IMR-90 (cell line): Measurements from ENCODE around the gene ERC2. TPM values are rescaled to one million over a fixed set of nuclear protein-coding genes. Genes with fewer than 3 reads are reported as not detected.

Experiments used
- ATAC-seq: fragments of 200-7000 bp; cut with Tn5 transposase; 2 replicates; pipeline ENCODE4 v1.9.1; 2020; ENCODE audit warnings: low read depth, mild to moderate bottlenecking, moderate library complexity
- BruUV-seq: library from RNA; stranded (reverse); fragments of 400-500 nt; replicated peaks from 2 replicates; lab custom pipeline; 2021; lab: Mats Ljungman, UMichigan
- CTCF ChIA-PET: fragments of 300-600 bp; formaldehyde crosslinking; extraction: SDS; loops from one replicate; lab custom pipeline; 2021; ENCODE audit warnings: antibody characterized with exemption; lab: Yijun Ruan, JAX
- POLR2A ChIA-PET: fragments of 300-600 bp; sonication (Branson Sonifier 250); formaldehyde crosslinking; loops from one replicate; lab custom pipeline; 2022; ENCODE audit warnings: antibody characterized with exemption; ENCODE audit not compliant: unreplicated experiment; lab: Charles Lee
- DNase-seq: peaks from one replicate; pipeline ENCODE4 v3.0.0; 2013
- H2AFZ ChIP-seq: replicated peaks from 2 replicates; pipeline ENCODE3; 2013; ENCODE audit warnings: low read length, mild to moderate bottlenecking; ENCODE audit not compliant: poor library complexity
- H2AK5ac ChIP-seq: 2 replicates; pipeline ENCODE4 v1.6.1; 2013; ENCODE audit warnings: low read depth, low read length, inconsistent platforms
- H2AK9ac ChIP-seq: replicated peaks from 2 replicates; pipeline ENCODE3; 2013; ENCODE audit warnings: mild to moderate bottlenecking, low read depth, low read length, moderate library complexity; ENCODE audit not compliant: poor library complexity
- H2BK120ac ChIP-seq: 2 replicates; pipeline ENCODE4 v1.6.1; 2013; ENCODE audit warnings: low read depth, low read length, inconsistent platforms
- H2BK15ac ChIP-seq: 3 replicates; pipeline ENCODE4 v1.6.1; 2013; ENCODE audit warnings: low read depth, low read length, inconsistent platforms
- H2BK20ac ChIP-seq: 2 replicates; pipeline ENCODE4 v1.6.1; 2013; ENCODE audit warnings: low read depth, mild to moderate bottlenecking, inconsistent platforms, low read length, moderate library complexity
- H2BK5ac ChIP-seq: 2 replicates; pipeline ENCODE4 v1.6.1; 2013; ENCODE audit warnings: mild to moderate bottlenecking, low read depth, low read length, inconsistent platforms; ENCODE audit not compliant: poor library complexity, severe bottlenecking
- H3K14ac ChIP-seq: replicated peaks from 2 replicates; pipeline ENCODE4 v1.6.1; 2013; ENCODE audit warnings: low read depth, low read length, inconsistent platforms
- H3K18ac ChIP-seq: 2 replicates; pipeline ENCODE4 v1.6.1; 2013; ENCODE audit warnings: low read depth, low read length, control low read depth
- H3K23ac ChIP-seq: 2 replicates; pipeline ENCODE4 v1.6.1; 2013; ENCODE audit warnings: low read depth, low read length, inconsistent platforms
- H3K27ac ChIP-seq: 2 replicates; pipeline ENCODE4 v1.5.1; 2013; ENCODE audit warnings: mild to moderate bottlenecking, control low read depth, low read length; ENCODE audit not compliant: insufficient read depth
- H3K27me3 ChIP-seq: 2 replicates; pipeline ENCODE4 v1.6.1; 2013; ENCODE audit warnings: low read length; ENCODE audit not compliant: control insufficient read depth, insufficient read depth
- H3K36me3 ChIP-seq: 2 replicates; pipeline ENCODE4 v1.6.1; 2013; ENCODE audit warnings: low read length, mixed read lengths; ENCODE audit not compliant: control insufficient read depth, insufficient read depth
- H3K4ac ChIP-seq: 2 replicates; pipeline ENCODE4 v1.6.1; 2013; ENCODE audit warnings: low read depth, low read length, inconsistent platforms
- H3K4me1 ChIP-seq: 2 replicates; pipeline ENCODE4 v1.6.1; 2013; ENCODE audit warnings: low read length, mixed read lengths; ENCODE audit not compliant: control insufficient read depth, insufficient read depth
- H3K4me2 ChIP-seq: 2 replicates; pipeline ENCODE4 v1.6.1; 2013; ENCODE audit warnings: low read depth, mild to moderate bottlenecking, control low read depth, low read length, moderate library complexity
- H3K4me3 ChIP-seq: 2 replicates; pipeline ENCODE4 v1.5.1; 2013; ENCODE audit warnings: low read depth, mild to moderate bottlenecking, control low read depth, low read length, moderate library complexity; ENCODE audit not compliant: insufficient read depth
- H3K56ac ChIP-seq: 2 replicates; pipeline ENCODE4 v1.6.1; 2013; ENCODE audit warnings: low read length, inconsistent platforms; ENCODE audit not compliant: insufficient read depth; ENCODE audit errors: extremely low read depth
- H3K79me1 ChIP-seq, 2 experiments: 2 replicates each; pipeline ENCODE4 v1.6.1; 2013; ENCODE audit warnings: low read length in 2 of 2, inconsistent platforms in 1 of 2, low read depth in 1 of 2
- H3K9ac ChIP-seq: 2 replicates; pipeline ENCODE4 v1.6.1; 2013; ENCODE audit warnings: low read depth, low read length, control low read depth
- H3K9me1 ChIP-seq: 2 replicates; pipeline ENCODE4 v1.6.1; 2013; ENCODE audit warnings: low read length, inconsistent platforms; ENCODE audit not compliant: insufficient read depth
- H3K9me3 ChIP-seq: 2 replicates; pipeline ENCODE4 v1.6.1; 2013; ENCODE audit warnings: low read length; ENCODE audit not compliant: control insufficient read depth, insufficient read depth
- H4K20me1 ChIP-seq: 2 replicates; pipeline ENCODE4 v1.6.1; 2013; ENCODE audit warnings: low read length, inconsistent platforms; ENCODE audit not compliant: insufficient read depth
- H4K5ac ChIP-seq: 2 replicates; pipeline ENCODE4 v1.6.1; 2013; ENCODE audit warnings: mild to moderate bottlenecking, low read depth, low read length, control low read depth
- H4K8ac ChIP-seq, 2 experiments: 2 replicates each; pipeline ENCODE4 v1.6.1; 2013; ENCODE audit warnings: low read depth in 2 of 2, low read length in 2 of 2, control low read depth in 1 of 2, inconsistent platforms in 1 of 2
- H4K91ac ChIP-seq: 2 replicates; pipeline ENCODE4 v1.6.1; 2013; ENCODE audit warnings: low read depth, low read length, inconsistent platforms; ENCODE audit not compliant: insufficient read depth
- CEBPB ChIP-seq: IDR thresholded peaks from 2 replicates; pipeline ENCODE4 v1.6.1; 2012; ENCODE audit warnings: low read depth, low read length, improper control_type of control experiment
- RCOR1 ChIP-seq: IDR thresholded peaks from 2 replicates; pipeline ENCODE4 v1.6.1; 2012; ENCODE audit warnings: mild to moderate bottlenecking, low read length, improper control_type of control experiment; ENCODE audit not compliant: insufficient replicate concordance
- WGBS, 2 experiments: methylation state at CpG; one replicate each; pipeline versions ENCODE4 v1.1.5 to v1.1.7; 2013; ENCODE audit warnings: missing lambda C conversion rate in 2 of 2; ENCODE audit not compliant: insufficient read length in 1 of 2; ENCODE audit errors: extremely low coverage in 2 of 2; 5-methylcytosine and 5-hydroxymethylcytosine counted together
- dilution Hi-C: fragments of 300-500 bp; cut with HindIII; formaldehyde crosslinking; loops from one replicate; pipeline ENCODE4 v1.14.3; 2018; ENCODE audit warnings: low sequenced_read_pairs; ENCODE audit not compliant: unreplicated experiment
- in situ Hi-C: fragments of 300-500 bp; cut with MboI; formaldehyde crosslinking; loops from 3 replicates; pipeline ENCODE4 v1.14.3; 2019; ENCODE audit warnings: low sequenced_read_pairs, inconsistent platforms, mixed read lengths
- intact Hi-C: fragments of 100-400 bp; cut with micrococcal nuclease; formaldehyde crosslinking; loops from 2 replicates; pipeline ENCODE4 v1.10.0; 2022
- polyA plus RNA-seq, 3 experiments: library from polyadenylated mRNA; depleted of rRNA; stranded (reverse); fragments of >200 nt; gene quantifications; 2 replicates each; pipeline ENCODE4 v1.2.3, GENCODE V29; 2012; ENCODE audit warnings: low replicate concordance in 1 of 3
- total RNA-seq: library from RNA; depleted of rRNA; stranded (reverse); fragments of >200 nt; gene quantifications from 2 replicates; pipeline ENCODE4 v1.2.3, GENCODE V29; 2012

The ERC2 gene
- total and polyA plus RNA-seq, 2 of the 4 experiments (the other 2 are of a cell fraction), result 0.17 to 0.18 TPM

DNA sequence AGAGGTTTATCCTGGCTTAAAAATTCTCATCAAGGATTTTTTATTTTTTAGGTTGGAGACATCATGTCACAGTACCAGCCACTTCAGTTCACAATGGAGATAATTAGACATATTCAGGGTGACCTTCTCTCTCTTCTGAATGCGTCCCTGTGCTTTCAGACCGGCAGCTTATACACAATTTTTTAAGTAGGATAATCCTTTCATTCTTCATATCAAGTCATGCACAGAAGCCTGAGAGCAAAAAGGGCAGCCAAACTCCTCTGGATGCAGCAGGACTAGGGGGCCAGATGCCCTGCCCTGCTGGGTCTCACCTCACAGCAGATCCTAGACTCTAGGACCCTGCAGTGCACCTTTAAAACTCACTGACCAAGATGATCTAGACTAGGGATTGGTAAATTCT is 210.4 kb downstream of the ERC2 start:
- Histone ChIP-seq H4K5ac (no peak overlapping the region), H2BK20ac (no peak overlapping the region), H3K4me3 (no peak overlapping the region), H3K4ac (no peak overlapping the region), H3K4me1 (no peaks in the 10 kb centered on the region), H3K27ac (no peak overlapping the region), H3K9me1 (no peaks in the 10 kb centered on the region), H3K79me1 (no peaks in the 10 kb centered on the region), H3K9me3 (no peaks in the 10 kb centered on the region), H4K91ac (no peak overlapping the region), H3K56ac (no peak overlapping the region), H3K23ac (no peak overlapping the region), H3K9ac (no peak overlapping the region), H2BK15ac (no peak overlapping the region), H3K36me3 (no peaks in the 10 kb centered on the region), H2BK5ac (no peak overlapping the region), H2AFZ (no peak overlapping the region), H4K8ac (no peak overlapping the region), H3K14ac (no peak overlapping the region), H4K20me1 (no peaks in the 10 kb centered on the region), H2AK9ac (no peak overlapping the region), H3K27me3 (peaks cover 2% of the 10 kb centered on the region; the same call in 1 of the 2 replicates), H2BK120ac (no peak overlapping the region), H3K4me2 (no peak overlapping the region), H3K18ac (no peak overlapping the region), H2AK5ac (no peak overlapping the region)
- ChIA-PET POLR2A (no interaction called here), CTCF (no interaction called here)
- no CpG with 5 or more reads among the region's 2 CpGs for WGBS, 2 experiments
- BruUV-seq, result no TSS peak
- in situ Hi-C loops (loop anchor here (10.0 kb wide), 2 partner anchors 773 to 1833 kb away; partner anchors contain the start of gene WNT5A), dilution Hi-C loops (no loop called here), intact Hi-C loops (no loop called here)
- no peak for TF ChIP-seq CEBPB
- no peak for TF ChIP-seq RCOR1
- ATAC-seq (no peak), DNase-seq (no peak)
